ENCODE measurements around the gene MPDU1.

GRCh38 chr17:7558544-7559319, 24.9 kb upstream of the MPDU1 start, which contains the start of gene TNFSF13:
- no peak for TF ChIP-seq CTCF (IDR thresholded peaks at IDR 0.05; ENCODE audit: insufficient read depth, low read length, poor library complexity, severe bottlenecking)
- no peak for TF ChIP-seq EZH2phosphoT487 (conservative IDR thresholded peaks at IDR 0.05; ENCODE audit: low read length)

Data from SU-DHL-6 (cell line).